BLaER1 (cell line): ENCODE data around the gene GRK3.

Experiments
- H3K27ac ChIP-seq: shearing (Covaris generic); formaldehyde crosslinking; 2 replicates; pipeline ENCODE4 v1.8.1; 2022
- H3K27me3 ChIP-seq: shearing (Covaris generic); formaldehyde crosslinking; 2 replicates; pipeline ENCODE4 v1.8.1; 2022
- H3K36me3 ChIP-seq: shearing (Covaris generic); formaldehyde crosslinking; 2 replicates; pipeline ENCODE4 v1.8.1; 2022
- H3K4me1 ChIP-seq: shearing (Covaris generic); formaldehyde crosslinking; 2 replicates; pipeline ENCODE4 v1.8.1; 2022
- H3K4me2 ChIP-seq: shearing (Covaris generic); formaldehyde crosslinking; 2 replicates; pipeline ENCODE4 v1.8.1; 2022
- H3K4me3 ChIP-seq: shearing (Covaris generic); formaldehyde crosslinking; 2 replicates; pipeline ENCODE4 v1.8.1; 2022
- H3K9ac ChIP-seq: shearing (Covaris generic); formaldehyde crosslinking; 2 replicates; pipeline ENCODE4 v1.8.1; 2022
- H3K9me3 ChIP-seq: shearing (Covaris generic); formaldehyde crosslinking; 2 replicates; pipeline ENCODE4 v1.8.1; 2022
- H4K20me1 ChIP-seq: shearing (Covaris generic); formaldehyde crosslinking; 2 replicates; pipeline ENCODE4 v1.8.1; 2022
- Cebpa-rat ChIP-seq: shearing (Covaris generic); IDR thresholded peaks from 2 replicates; pipeline ENCODE4 v1.8.1; 2022

Gene GRK3

DNA sequence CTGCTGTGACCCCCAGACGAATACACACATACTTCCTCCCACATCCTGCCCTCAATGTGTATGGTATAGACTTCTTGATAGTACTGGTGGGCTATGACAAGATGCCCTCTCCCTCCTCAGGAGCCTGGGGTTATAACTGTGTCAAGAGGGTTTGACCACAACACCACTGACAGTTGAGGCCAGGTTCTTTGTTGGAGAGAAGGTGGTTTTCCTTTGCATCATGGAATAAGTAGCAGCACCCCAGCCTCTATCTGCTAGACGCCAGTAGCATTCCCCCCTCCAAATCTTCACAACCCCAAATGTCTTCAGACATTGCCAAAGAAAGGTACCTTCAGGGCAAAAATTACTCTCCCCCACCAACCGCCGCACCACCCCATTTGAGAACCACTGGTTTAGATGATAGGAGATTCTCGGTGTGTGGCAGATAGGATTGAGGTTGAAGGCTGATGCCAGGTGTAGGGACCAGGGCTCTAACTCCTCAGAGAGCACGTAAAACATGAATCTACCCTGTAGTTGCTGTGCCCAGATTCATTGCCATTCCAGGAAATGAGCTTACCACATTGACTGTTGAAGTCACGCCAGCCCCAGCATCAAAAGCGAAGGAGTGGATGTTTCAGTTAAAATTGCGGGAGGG is 172.0 kb downstream of the GRK3 start:
- peaks cover 46% of the 10 kb centered on the region for H3K9me3 ChIP-seq
- peak overlapping the region; percentile 81 for H3K27ac ChIP-seq
- H3K9ac ChIP-seq = peak overlapping the region; percentile 45; the same call in 1 of the 2 replicates
- peaks cover 60% of the 10 kb centered on the region for H3K4me1 ChIP-seq
- no peaks in the 10 kb centered on the region for H3K27me3 ChIP-seq
- no peaks in the 10 kb centered on the region for H3K36me3 ChIP-seq
- no peak for TF ChIP-seq Cebpa-rat
- H3K4me3 ChIP-seq = peak overlapping the region; percentile 39; the same call in 1 of the 2 replicates
- peak overlapping the region; percentile 69 for H3K4me2 ChIP-seq
- no peaks in the 10 kb centered on the region for H4K20me1 ChIP-seq

DNA sequence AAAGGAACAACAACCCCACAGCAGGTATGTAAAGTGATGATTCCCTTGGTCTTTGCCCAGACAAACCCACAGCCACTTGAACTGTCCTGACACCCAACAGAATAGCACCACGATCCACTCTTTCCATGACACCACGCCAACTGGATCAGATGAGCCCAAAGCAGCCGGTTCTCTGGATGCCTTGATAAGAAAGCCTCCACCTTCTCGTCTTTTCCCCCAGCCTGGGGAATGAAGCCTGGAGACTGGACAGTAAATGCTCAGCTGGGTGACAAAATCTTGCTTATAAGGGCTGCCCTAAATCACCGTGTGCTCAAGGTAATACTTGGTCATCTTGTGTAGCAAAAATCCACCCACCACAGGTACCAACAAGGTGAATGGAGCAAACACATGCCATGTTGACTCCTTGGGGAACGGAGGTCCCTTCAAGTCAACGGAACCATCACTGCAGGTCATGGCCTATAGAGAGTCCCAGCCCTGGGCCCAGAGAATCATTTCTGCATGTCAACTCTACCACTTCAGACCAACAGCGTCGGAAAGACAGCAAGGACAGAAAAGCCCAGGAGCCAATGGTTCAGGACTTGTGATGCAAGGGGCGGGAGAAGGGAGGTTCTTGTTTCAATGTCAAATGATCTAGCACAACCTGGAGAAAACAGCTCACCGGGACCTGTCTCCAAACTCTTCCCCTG is 175.3 kb downstream of the GRK3 start:
- Histone ChIP-seq H3K9me3 (peaks cover 31% of the 10 kb centered on the region), H3K4me1 (peaks cover 67% of the 10 kb centered on the region), H3K27ac (peak overlapping the region; percentile 33; the same call in 1 of the 2 replicates), H3K4me3 (no peak overlapping the region), H3K27me3 (no peaks in the 10 kb centered on the region), H3K36me3 (no peaks in the 10 kb centered on the region), H3K4me2 (no peak overlapping the region), H3K9ac (no peak overlapping the region), H4K20me1 (no peaks in the 10 kb centered on the region)
- TF ChIP-seq Cebpa-rat = no peak

DNA sequence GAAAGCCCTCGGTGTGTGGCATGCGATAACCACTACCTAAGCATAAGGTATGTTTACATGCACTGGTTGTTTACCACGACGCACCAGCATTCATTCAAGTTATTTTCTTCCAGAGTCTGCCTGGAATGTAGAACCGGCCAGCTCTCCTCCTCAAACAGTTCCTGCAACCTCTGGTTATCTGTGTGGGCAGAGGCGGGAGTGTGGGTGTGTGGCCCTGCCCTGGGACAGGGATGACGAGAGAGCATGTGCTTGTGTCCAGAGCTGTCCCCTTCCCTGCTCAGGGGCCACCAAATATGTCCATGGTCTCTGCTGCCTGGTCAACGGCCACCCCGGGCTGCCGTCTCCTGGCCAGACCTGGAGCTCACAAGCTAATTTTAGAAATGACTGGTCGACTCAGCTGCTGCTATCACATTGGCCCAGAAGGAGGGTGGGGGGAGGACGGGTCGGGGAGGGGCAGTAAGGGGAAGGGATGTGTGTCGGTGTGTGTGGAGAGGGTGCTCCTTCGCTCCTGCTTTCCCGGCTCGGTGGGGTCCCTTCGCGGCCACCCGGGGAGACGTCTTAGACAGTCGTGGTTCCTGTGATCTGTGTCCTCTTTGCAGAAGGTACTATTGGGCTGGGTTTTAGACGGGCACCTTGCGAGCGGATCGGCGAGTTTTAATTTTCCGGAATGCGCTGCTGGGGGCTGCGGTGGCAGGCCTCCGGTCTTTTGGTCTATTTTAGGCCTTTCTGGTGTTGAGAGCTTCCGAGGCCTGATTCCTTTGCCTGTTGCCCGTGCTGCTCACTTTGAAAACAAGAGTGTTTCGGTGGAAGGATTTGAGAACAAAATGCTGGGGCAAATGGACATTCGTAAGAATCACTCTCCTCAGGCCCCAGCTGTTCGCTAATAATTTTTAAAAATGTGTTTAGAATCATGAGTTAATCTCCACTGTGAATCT is 177.5 kb downstream of the GRK3 start, which contains the start of gene MYO18B:
Gene MYO18B (plus strand): TSS at position 497 of the 935 bp plus-strand sequence. CDS start 18,905 bp downstream, outside the sequence.
- Histone ChIP-seq H3K9ac (peak within 1 kb of the TSS; percentile 65; the same call in 1 of the 2 replicates), H3K4me2 (peak within 1 kb of the TSS; percentile 71), H3K4me1 (peaks cover 47% of the 10 kb centered on the region), H3K4me3 (no peak within 1 kb of the TSS; the same call in 1 of the 2 replicates), H3K36me3 (no peaks in the 10 kb centered on the region), H4K20me1 (no peaks in the 10 kb centered on the region), H3K27me3 (no peaks in the 10 kb centered on the region), H3K9me3 (peaks cover 28% of the 10 kb centered on the region), H3K27ac (peak within 1 kb of the TSS; percentile 78)
- TF ChIP-seq Cebpa-rat = no peak

DNA sequence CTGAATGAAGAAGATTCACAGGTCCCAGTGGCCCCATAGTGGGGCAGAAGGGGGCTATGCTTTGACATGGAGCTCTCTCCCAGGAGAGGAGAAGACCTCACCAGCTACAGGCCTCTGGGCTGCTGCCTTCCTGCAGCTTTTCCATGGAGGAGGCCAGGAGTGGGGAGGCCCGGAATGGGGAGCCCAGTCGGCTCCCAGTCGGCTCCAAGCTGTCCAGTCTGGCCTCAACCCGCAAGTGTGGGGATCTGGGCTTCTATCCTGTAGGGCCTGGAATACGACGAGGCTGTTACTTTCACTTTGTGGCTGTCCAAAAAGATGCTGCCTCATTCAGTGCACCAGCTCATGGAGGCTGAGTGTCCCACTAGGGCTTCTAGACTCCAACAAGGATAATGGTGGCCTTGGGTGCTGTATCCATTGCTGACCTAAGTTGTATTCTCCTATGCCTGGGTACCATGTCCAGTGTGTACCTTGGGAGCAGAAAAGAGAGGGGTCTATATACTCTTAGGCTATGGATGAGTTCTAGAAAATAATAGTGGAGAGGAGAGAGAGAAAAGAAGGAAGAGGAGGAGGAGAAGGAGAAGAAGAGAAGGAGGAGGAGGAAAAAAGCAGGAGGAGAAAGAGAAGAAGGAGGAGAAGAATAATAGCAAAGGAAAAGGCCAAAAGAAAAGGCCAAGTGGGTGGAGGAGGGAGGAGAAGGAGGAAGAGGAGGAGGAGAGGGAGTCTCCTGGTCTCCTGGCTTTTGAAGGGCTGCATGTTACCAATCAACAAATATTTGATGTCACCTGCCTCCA is 178.6 kb downstream of the GRK3 start:
- Histone ChIP-seq H3K27me3 (no peaks in the 10 kb centered on the region), H3K27ac (peak overlapping the region; percentile 78), H3K4me2 (peak overlapping the region; percentile 71), H3K4me3 (no peak overlapping the region; the same call in 1 of the 2 replicates), H3K9me3 (peaks cover 25% of the 10 kb centered on the region), H3K36me3 (no peaks in the 10 kb centered on the region), H3K4me1 (peaks cover 42% of the 10 kb centered on the region), H3K9ac (peak overlapping the region; percentile 65; the same call in 1 of the 2 replicates), H4K20me1 (no peaks in the 10 kb centered on the region)
- no peak for TF ChIP-seq Cebpa-rat

DNA sequence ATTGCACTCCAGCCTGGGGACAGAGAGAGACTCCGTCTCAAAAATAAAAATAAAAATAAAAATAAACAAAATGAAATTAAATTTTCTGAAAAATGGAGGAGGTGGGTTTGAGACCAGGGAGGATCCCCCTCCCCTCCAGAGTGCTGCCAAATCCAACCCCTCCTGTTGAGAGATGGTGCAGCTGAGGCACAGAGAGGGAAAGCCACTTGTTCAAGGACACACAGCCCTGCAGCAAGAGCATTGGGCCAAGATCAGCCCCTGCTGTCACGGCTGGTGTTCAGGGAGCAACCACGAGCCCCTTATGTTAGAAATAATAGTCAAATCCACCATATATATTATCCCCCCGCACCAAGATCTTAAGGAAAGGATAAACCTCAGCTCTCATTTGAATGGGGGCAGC is 180.2 kb downstream of the GRK3 start:
- no peak for TF ChIP-seq Cebpa-rat

DNA sequence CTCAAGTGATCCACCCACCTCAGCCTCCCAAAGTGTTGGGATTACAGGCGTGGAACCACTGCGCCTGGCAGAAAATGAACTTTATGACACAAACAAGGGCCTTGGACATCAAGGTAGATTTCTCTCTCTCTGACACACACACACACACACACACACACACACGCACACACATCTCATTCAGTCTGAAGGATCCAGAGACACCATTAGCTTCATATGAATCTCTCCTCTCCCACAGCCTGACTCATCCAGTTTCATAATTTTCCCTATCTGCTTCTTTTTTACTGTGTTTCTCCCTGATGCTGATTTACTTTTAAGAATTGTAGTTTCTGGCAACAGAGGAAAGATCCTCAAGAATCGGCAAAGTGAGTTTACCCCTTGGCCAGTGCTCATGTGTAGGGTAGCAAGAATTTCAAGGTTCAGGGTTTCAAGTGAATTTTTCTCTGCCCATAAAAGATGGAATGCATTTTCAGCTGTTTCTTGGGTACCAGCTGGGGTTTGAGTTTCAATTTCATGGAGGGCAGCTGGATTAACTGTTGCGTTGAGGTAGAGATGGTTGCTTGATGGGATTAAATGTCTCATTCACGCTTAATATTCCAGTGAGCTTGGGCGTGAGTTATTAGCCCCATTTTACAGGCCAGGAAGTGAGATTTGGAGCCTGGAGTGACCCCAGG is 181.0 kb downstream of the GRK3 start:
- Histone ChIP-seq H3K9ac (no peak overlapping the region), H3K27me3 (no peaks in the 10 kb centered on the region), H4K20me1 (no peaks in the 10 kb centered on the region), H3K4me2 (no peak overlapping the region), H3K36me3 (no peaks in the 10 kb centered on the region), H3K27ac (no peak overlapping the region), H3K4me3 (no peak overlapping the region), H3K9me3 (peaks cover 12% of the 10 kb centered on the region), H3K4me1 (peaks cover 55% of the 10 kb centered on the region)
- TF ChIP-seq Cebpa-rat = no peak

More for the DNA sequence above, 180.2 kb downstream of the GRK3 start:
- H3K4me2 ChIP-seq = no peak overlapping the region
- H3K9ac ChIP-seq = no peak overlapping the region
- H3K27me3 ChIP-seq = no peaks in the 10 kb centered on the region
- H3K4me3 ChIP-seq = no peak overlapping the region
- H3K4me1 ChIP-seq = peaks cover 49% of the 10 kb centered on the region
- H3K9me3 ChIP-seq = peaks cover 19% of the 10 kb centered on the region
- no peaks in the 10 kb centered on the region for H3K36me3 ChIP-seq
- H4K20me1 ChIP-seq = no peaks in the 10 kb centered on the region
- no peak overlapping the region for H3K27ac ChIP-seq

DNA sequence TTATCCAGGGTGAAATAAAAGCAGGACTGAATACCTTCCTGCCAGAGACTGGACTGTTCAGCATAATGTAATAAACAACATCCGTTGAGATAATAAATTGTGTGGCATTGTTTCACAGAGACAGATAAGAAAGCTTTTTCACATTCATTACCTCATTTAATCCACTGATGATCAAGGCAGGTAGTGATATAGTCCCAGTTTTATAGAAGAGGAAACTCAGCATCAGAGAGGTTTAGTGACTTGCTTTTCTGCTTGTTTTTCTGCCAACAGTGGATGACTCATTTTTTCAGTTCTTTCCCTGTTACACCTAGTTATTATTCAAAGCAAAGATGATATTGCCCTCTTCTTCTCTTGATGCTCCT is 181.5 kb downstream of the GRK3 start:
- Histone ChIP-seq H3K9ac (no peak overlapping the region), H3K27ac (no peak overlapping the region)

DNA sequence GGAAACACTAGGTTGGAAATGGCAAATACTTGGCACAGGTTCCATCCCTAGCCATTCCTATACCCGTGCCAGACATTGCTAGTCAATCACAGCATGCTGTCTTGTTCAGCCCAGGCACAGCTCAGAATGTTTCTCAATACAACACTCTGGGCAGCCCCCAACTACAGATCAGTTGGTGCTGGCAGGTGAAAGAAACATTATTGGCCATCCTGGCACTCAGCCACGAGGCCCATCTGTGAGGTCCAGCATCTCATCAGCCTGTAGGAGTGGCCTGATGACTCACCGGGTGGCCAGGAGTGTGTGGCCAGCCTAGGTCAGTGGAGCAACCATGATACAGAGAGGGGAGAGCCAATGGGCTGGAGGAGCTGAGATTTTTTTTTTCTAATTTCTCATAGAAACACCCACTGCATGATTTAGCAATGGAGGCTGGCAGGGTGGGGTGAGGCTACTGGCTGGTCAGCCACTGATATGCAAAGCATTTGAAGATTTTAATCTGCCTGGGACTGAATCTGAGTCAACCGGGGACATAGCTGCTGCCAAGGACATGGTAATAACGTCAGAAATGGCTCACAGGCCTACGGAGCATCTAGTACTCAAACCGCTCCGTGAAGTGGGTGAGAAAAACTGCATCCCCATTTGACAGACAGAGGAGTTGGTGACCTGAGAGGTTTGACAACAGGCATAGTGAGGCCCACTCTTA is 182.9 kb downstream of the GRK3 start:
- H3K4me1 ChIP-seq = peaks cover 47% of the 10 kb centered on the region
- no peak overlapping the region for H3K4me2 ChIP-seq
- H3K9ac ChIP-seq = no peak overlapping the region
- no peak overlapping the region for H3K27ac ChIP-seq
- H3K36me3 ChIP-seq = no peaks in the 10 kb centered on the region
- no peak for TF ChIP-seq Cebpa-rat
- H3K27me3 ChIP-seq = no peaks in the 10 kb centered on the region
- H3K9me3 ChIP-seq = no peaks in the 10 kb centered on the region
- H3K4me3 ChIP-seq = no peak overlapping the region
- H4K20me1 ChIP-seq = no peaks in the 10 kb centered on the region

More for the DNA sequence above, 181.5 kb downstream of the GRK3 start:
- Histone ChIP-seq H3K9me3 (peaks cover 6% of the 10 kb centered on the region), H4K20me1 (no peaks in the 10 kb centered on the region), H3K36me3 (no peaks in the 10 kb centered on the region), H3K27me3 (no peaks in the 10 kb centered on the region), H3K4me3 (no peak overlapping the region), H3K4me2 (no peak overlapping the region), H3K4me1 (peaks cover 58% of the 10 kb centered on the region)
- TF ChIP-seq Cebpa-rat = no peak
